ENCODE measurements around the gene THBS2.

DNA sequence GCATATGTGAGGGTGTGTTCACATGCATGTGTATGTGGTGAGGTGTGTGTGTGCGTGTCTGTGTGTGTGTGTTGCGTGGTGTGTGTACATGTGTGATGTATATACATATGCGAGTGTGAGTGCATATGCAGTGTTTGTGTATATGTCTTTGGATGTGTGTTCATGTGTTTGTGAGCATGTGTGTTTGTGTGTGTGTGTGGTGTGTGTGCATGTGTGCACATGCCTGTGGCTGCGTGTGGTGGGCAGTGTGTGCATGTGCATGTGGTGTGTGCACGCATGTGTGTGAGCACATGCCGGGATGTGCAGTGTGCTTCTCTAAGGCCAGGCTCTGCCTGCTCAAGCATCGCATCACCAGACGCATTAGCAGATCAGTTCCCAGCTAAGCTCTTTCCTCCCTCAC lies 5.7 kb downstream of the THBS2 start:
- TF ChIP-seq POLR2A (IDR thresholded peaks at IDR 0.05) = no peak
- TF ChIP-seq, protein P1, sequence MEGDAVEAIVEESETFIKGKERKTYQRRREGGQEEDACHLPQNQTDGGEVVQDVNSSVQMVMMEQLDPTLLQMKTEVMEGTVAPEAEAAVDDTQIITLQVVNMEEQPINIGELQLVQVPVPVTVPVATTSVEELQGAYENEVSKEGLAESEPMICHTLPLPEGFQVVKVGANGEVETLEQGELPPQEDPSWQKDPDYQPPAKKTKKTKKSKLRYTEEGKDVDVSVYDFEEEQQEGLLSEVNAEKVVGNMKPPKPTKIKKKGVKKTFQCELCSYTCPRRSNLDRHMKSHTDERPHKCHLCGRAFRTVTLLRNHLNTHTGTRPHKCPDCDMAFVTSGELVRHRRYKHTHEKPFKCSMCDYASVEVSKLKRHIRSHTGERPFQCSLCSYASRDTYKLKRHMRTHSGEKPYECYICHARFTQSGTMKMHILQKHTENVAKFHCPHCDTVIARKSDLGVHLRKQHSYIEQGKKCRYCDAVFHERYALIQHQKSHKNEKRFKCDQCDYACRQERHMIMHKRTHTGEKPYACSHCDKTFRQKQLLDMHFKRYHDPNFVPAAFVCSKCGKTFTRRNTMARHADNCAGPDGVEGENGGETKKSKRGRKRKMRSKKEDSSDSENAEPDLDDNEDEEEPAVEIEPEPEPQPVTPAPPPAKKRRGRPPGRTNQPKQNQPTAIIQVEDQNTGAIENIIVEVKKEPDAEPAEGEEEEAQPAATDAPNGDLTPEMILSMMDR (IDR thresholded peaks at IDR 0.05 in 4 of 5, conservative IDR thresholded peaks at IDR 0.05 in 1 of 5) = no peak
